Muscle of leg (tissue), 11 donors: ENCODE measurements around the gene CBX8. TPM values are rescaled to one million over a fixed set of nuclear protein-coding genes. Genes with fewer than 3 reads are reported as not detected.

Experiments
- DNase-seq: peaks from one replicate; pipeline ENCODE4 v3.0.0; 2013
- H3K27ac ChIP-seq: one replicate; pipeline ENCODE4 v1.5.1; 2013; ENCODE audit warnings: mild to moderate bottlenecking, low read length, control low read depth
- H3K27me3 ChIP-seq: one replicate; pipeline ENCODE4 v1.6.1; 2013; ENCODE audit warnings: low read length; ENCODE audit not compliant: control insufficient read depth, insufficient read depth
- H3K36me3 ChIP-seq: one replicate; pipeline ENCODE4 v1.6.1; 2013; ENCODE audit warnings: low read length; ENCODE audit not compliant: control insufficient read depth, insufficient read depth
- H3K4me1 ChIP-seq: one replicate; pipeline ENCODE4 v1.6.1; 2013; ENCODE audit warnings: low read length; ENCODE audit not compliant: control insufficient read depth, insufficient read depth
- H3K4me3 ChIP-seq: one replicate; pipeline ENCODE4 v1.5.1; 2013; ENCODE audit warnings: low read length, control low read depth
- H3K9me3 ChIP-seq: replicated peaks from 2 replicates; pipeline ENCODE4 v1.6.1; 2013; ENCODE audit warnings: low read depth, low read length; ENCODE audit not compliant: control insufficient read depth
- WGBS: methylation state at CpG from one replicate; pipeline ENCODE4 v1.1.5; 2013; ENCODE audit warnings: missing lambda C conversion rate; ENCODE audit not compliant: insufficient coverage; 5-methylcytosine and 5-hydroxymethylcytosine counted together
- polyA plus RNA-seq, 8 donors: library from polyadenylated mRNA; unstranded; fragments of 120-200 nt; gene quantifications; one replicate each; pipeline versions ENCODE4 v1.2.1 to v1.2.3, GENCODE V29; 2013; ENCODE audit warnings: inconsistent platforms in 1 of 8, low replicate concordance in 1 of 8; ENCODE audit not compliant: insufficient read length in 8 of 8, insufficient read depth in 1 of 8
- total RNA-seq: library from RNA; stranded (reverse); fragments of 120-200 nt; gene quantifications from one replicate; pipeline ENCODE4 v1.2.4, GENCODE V29; 2013

Gene CBX8
- total and polyA plus RNA-seq, 9 donors = 4.8 to 6.8 (median 5.9) TPM

GRCh38 chr17:79791735-79792161, 5.1 kb downstream of the CBX8 start:
- WGBS = 0% methylated on average over 12 of the region's 26 CpGs
- DNase-seq = no peak
- Histone ChIP-seq H3K9me3 (no peaks in the 10 kb centered on the region), H3K27me3 (peaks cover 83% of the 10 kb centered on the region), H3K36me3 (peaks cover 12% of the 10 kb centered on the region), H3K27ac (no peak overlapping the region), H3K4me1 (peaks cover 62% of the 10 kb centered on the region), H3K4me3 (no peak overlapping the region)

- no peak overlapping the region for H3K4me3 ChIP-seq
- H3K27ac ChIP-seq = no peak overlapping the region
- no peaks in the 10 kb centered on the region for H3K9me3 ChIP-seq
- WGBS = 3% methylated on average over 51 of the region's 68 CpGs
- DNase-seq = no peak
- peaks cover 60% of the 10 kb centered on the region for H3K4me1 ChIP-seq
- peaks cover 89% of the 10 kb centered on the region for H3K27me3 ChIP-seq
- H3K36me3 ChIP-seq = peaks cover 12% of the 10 kb centered on the region
Observed at GRCh38 chr17:79790805-79791734, 5.8 kb downstream of the CBX8 start.

GRCh38 chr17:79789943-79790804, 6.7 kb downstream of the CBX8 start:
- peaks cover 17% of the 10 kb centered on the region for H3K36me3 ChIP-seq
- H3K27ac ChIP-seq = no peak overlapping the region
- H3K9me3 ChIP-seq = no peaks in the 10 kb centered on the region
- H3K4me3 ChIP-seq = no peak overlapping the region
- peaks cover 88% of the 10 kb centered on the region for H3K27me3 ChIP-seq
- 4% methylated on average over 71 of the region's 74 CpGs for WGBS
- H3K4me1 ChIP-seq = peaks cover 56% of the 10 kb centered on the region
- peak; percentile 57 for DNase-seq

GRCh38 chr17:79788989-79789942, 7.6 kb downstream of the CBX8 start:
- peaks cover 81% of the 10 kb centered on the region for H3K27me3 ChIP-seq
- H3K27ac ChIP-seq = no peak overlapping the region
- no peaks in the 10 kb centered on the region for H3K9me3 ChIP-seq
- no peak overlapping the region for H3K4me3 ChIP-seq
- peaks cover 47% of the 10 kb centered on the region for H3K4me1 ChIP-seq
- 13% methylated on average over 31 of the region's 52 CpGs for WGBS
- H3K36me3 ChIP-seq = peaks cover 17% of the 10 kb centered on the region
- DNase-seq = no peak

- 70% methylated on average over 3 of the region's 5 CpGs for WGBS
- DNase-seq = no peak
- peaks cover 72% of the 10 kb centered on the region for H3K27me3 ChIP-seq
- no peak overlapping the region for H3K4me3 ChIP-seq
- no peaks in the 10 kb centered on the region for H3K9me3 ChIP-seq
- H3K36me3 ChIP-seq = peaks cover 22% of the 10 kb centered on the region
- peaks cover 40% of the 10 kb centered on the region for H3K4me1 ChIP-seq
- no peak overlapping the region for H3K27ac ChIP-seq
Observed at GRCh38 chr17:79788455-79788854, 8.4 kb downstream of the CBX8 start.

- peaks cover 28% of the 10 kb centered on the region for H3K4me1 ChIP-seq
- 64% methylated on average over 7 of the region's 12 CpGs for WGBS
Observed at GRCh38 chr17:79786930-79787643, 9.8 kb downstream of the CBX8 start.

GRCh38 chr17:79785900-79786810, 10.7 kb downstream of the CBX8 start:
- no peak for DNase-seq
- Histone ChIP-seq H3K4me3 (no peak overlapping the region), H3K4me1 (peaks cover 22% of the 10 kb centered on the region), H3K27me3 (peaks cover 49% of the 10 kb centered on the region), H3K9me3 (no peaks in the 10 kb centered on the region), H3K27ac (no peak overlapping the region), H3K36me3 (peaks cover 27% of the 10 kb centered on the region)
- 82% methylated on average over 12 of the region's 15 CpGs for whole genome bisulfite sequencing

More at GRCh38 chr17:79786930-79787643, 9.8 kb downstream of the CBX8 start:
- Histone ChIP-seq H3K4me3 (no peak overlapping the region), H3K27me3 (peaks cover 59% of the 10 kb centered on the region), H3K9me3 (no peaks in the 10 kb centered on the region), H3K36me3 (peaks cover 22% of the 10 kb centered on the region), H3K27ac (no peak overlapping the region)
- DNase-seq = no peak

GRCh38 chr17:79785017-79785899, 11.6 kb downstream of the CBX8 start:
- H3K27me3 ChIP-seq = peaks cover 40% of the 10 kb centered on the region
- H3K36me3 ChIP-seq = peaks cover 30% of the 10 kb centered on the region
- 92% methylated on average over 11 of the region's 17 CpGs for WGBS
- no peak overlapping the region for H3K4me3 ChIP-seq
- peaks cover 13% of the 10 kb centered on the region for H3K4me1 ChIP-seq
- H3K27ac ChIP-seq = no peak overlapping the region
- no peak for DNase-seq
- H3K9me3 ChIP-seq = no peaks in the 10 kb centered on the region
